Suppressor macrophage treated with lipopolysaccharide for 4 hours (primary cell): Measurements from ENCODE around the gene PPM1F.
"Not testable (repeated sequence)": the region's sequence is repeated elsewhere in the genome, so short reads cannot be mapped to it uniquely, and the experiment has no call there.

ENCODE experiments used
- DNase-seq: peaks from one replicate; pipeline ENCODE4 v3.0.0-alpha.2; 2020

The PPM1F gene

DNA sequence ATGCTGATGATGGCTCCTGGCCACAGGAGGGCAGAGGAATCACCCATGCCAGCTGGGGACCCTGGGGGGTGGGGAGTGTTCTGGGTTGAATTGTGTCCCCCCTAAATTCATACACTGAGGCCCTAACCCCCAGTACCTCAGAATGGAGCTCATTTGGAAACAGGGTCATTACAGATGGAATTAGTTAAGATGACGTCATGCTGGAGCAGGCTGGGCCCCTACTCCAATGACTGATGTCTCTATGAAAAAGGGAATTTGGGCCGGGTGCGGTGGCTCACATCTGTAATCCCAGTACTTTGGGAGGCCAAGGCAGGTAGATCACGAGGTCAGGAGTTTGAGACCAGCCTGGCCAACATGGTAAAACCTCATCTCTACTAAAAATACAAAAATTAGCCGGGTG, 12.7 kb downstream of the PPM1F start:
- not testable (repeated sequence) for DNase-seq

DNA sequence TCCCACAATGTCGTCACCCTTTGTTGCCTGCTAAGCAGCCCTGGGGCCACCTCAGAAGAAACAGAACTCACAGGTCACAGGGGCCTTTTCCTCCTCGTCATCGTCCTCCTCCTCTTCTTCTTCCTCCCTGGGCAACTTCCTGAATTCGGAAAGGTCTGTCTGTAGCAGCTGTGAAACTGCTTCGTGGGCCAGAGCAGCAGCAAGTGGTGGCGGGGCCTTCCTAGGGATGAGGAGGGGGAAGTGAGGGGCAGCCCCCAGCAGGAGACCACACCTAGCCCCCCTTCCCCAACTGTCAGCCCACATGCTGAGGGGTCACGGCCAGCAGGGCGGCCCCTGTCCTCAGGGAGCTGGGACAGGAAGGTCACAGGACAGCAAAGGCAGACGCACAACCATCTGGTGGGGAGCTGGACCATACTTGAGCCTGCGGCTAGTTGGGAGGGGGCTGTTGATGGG, 13.2 kb downstream of the PPM1F start:
- DNase-seq: peak; percentile 73

DNA sequence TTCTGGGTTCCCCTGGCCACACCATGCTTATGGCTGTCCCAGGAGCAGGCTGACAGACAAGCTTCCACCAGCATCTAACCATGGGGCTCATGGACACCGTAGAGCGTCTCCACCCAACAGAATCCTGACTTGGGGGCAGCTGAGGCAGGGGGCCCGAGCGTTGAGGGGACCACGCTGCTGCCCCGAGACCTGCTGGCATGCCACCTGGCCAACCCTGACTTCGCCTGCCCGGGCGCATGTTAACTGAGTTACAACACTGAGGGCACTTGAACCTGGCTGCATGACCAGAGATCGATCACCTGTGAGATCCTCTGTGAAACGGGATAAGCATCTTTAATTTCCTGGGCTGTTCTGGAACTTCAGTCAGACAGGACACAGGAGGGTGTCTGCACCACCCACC, 13.7 kb downstream of the PPM1F start:
- DNase-seq: no peak

DNA sequence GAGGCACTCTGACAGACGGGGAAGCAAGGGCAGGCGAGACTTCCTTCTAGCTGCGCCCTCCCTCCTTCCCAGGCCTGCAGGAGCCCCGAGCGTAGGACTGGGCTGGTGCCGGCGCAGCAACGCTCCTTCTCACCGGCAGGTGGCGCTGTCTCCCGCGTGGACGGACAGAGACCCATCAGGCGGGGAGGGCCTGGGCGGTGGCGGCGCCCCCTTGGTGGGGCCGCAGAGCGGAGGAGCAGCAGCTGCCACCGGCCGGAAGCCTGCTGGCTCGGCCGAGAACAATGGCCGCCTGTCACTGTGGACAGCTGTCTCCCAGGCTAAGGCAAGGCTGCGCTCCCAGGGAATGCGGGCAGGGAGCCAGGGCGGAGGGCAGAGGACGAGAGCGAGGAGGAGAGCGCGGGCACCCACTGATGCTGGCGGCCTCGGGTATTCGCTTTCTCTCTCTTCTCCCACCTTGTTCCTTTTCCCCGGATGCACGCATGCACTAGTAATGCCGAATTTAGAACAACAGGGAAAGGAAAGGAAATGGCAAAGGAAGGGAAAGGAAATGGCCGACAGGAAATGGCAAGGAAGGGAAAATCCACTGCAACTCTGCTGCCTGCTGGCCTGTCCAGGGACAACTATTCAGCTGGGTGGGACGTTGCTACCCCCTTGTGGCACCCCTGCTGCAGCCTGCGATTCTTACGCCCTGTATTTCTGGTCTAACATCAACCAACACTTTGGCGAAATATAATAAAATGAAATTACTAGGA, 14.4 kb downstream of the PPM1F start:
- DNase-seq: peak; percentile 94

DNA sequence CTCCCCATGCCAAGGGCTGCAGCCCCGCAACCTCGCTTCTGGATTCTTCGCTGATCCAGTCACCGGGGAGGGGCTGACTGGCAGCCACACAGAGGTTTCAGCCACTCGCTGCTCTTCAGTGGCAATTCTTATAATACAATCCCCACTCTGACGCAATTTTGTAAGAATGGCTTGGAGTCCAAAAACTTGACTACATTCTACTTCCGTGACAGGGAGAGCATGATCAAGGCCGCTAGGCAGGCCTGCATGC, 14.9 kb downstream of the PPM1F start:
- no peak for DNase-seq

DNA sequence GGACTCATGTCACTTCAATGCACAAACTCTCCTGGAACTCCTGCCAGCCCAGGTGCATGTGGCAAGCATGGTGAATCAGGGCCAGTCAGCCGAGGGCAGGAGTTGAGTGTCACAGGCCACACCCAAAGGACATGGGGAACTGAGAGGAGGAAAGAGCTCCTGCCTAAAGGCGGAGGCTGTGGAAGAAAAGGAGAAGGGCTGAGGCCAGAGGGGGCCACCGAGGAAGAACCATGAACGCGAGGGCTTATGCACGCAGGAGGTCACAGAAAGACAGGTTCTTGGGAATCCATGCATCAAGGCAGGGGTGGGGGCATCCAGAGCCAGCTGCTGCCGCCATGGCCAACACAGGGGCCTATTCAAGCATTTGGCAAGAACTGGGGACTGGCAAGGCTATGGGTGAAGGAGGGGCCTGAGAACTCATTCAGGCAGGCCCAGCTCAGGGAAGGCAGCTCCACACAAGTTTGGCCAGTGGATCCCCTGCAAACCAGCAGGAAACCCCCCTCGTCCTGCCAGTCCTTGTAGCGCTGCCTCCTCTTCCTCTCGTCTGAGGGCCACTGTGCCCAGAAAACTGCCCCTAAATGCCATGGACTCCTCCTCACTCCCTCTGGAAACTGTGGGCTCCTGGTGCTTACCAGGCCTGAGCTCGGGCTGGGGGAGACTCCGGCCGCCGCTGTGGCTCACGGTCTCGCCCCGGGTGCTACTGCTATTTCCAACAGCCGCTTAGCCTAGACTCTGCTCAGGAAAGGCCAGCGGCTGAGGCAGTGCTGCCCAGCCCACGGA, 15.4 kb downstream of the PPM1F start:
- peak; percentile 78 for DNase-seq

DNA sequence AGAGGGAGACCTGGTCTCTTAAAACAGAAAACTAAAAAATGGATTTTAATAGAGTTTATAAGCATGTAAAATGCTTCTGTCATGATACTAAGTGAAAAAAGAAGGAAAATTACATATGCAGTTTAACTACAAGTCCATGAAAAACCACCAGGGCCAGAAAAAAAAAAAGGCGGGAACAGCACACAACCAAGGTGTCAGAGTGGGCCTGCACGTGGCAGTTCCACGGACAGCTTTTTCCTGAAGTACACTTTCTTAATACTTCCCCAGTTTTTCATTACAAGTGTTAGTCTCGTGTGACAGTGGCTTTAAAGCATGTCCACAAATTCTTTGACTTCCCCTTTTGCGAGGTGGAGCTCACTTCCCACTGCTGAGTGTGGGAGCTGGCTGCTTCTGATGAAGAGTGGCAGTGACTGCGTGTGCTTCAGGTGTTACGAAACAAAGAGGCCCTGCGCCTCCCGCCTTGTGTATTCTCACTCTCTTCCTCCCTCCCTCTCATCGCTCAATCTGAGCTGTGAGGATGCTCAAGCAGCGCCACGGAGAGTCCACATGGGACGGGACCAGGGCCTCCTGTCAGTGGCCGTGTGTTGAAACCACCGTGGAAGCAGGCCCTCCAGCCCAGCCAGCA, 16.4 kb downstream of the PPM1F start:
- DNase-seq: peak; percentile 90

DNA sequence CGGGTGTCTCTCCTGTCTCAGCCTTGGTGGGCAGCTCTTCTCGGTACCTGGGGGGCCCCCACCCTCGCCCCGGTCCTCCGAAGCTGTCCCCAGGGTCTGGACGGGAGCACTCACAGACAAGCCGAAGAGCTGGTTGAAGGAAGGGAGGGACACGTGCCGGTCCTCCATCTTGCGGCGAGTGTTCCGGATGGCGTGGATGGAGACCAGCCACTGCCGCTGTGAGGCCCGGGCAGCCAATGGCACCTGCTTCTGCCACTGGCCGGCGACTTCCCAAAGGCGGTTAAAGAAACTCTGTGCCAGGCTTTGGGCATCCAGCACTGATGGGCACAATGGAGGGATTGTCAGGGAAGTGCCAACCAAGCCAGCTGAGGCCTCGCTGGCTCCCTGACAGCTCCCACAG, 18.7 kb downstream of the PPM1F start:
- DNase-seq: no peak

DNA sequence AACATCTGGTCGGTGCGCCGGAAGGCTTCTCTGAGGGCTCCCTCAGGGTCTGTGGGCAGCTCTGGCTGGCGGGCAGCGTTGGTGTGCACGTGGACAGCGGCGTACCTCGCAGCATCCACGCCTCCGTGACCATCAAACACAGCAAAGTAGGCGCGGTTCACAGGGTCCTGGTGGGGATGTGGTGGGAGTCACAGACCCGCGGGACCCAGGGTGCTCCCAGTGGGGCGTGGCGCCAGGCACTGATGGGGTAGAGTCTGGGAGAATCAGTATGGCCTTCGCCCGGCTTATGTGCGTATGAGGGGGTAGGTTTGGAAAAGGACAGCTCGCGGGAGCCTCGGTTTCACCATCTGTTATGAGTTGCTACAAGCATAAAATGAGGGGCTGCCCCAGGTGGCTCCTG, 19.2 kb downstream of the PPM1F start:
- no peak for DNase-seq

DNA sequence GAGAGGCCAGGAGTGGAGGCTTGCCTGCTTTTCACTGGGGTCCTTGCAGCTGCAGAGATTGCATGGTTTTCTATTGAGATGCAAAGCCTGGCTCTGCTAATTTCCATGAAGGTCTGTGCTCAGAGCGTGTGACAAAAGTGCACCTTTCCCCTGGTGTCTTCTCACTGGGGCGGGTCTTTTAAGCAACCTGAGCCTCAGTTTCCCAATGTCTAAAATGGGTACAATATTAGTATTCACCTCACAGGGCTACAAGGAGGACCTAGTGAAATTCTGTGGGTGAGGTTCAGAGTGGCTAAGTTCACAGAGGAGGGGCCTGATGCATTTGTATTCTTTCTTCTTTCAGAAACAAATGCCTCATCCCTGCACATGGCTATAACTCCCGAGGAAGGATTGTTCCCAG, 20.3 kb downstream of the PPM1F start:
- DNase-seq: no peak

DNA sequence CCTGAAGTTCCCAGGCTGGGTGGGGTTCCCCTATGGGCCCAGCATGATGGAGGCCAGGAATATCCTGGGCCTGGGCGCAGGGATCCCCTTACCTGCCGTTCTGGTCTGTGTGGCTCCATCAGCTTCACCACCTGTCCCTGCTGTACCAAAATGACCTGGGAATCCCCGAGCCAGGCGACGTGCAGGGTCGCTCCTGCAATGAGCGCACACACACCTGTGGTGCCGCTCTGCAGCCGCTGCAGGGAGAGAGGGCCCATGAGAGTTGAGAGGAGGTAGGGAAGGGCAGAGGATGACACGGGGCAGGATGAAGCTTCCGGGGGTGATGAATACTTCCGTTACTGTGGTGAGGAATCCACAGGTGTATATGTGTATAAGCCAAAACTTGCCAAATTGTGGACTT, 21.6 kb downstream of the PPM1F start:
- DNase-seq: no peak

DNA sequence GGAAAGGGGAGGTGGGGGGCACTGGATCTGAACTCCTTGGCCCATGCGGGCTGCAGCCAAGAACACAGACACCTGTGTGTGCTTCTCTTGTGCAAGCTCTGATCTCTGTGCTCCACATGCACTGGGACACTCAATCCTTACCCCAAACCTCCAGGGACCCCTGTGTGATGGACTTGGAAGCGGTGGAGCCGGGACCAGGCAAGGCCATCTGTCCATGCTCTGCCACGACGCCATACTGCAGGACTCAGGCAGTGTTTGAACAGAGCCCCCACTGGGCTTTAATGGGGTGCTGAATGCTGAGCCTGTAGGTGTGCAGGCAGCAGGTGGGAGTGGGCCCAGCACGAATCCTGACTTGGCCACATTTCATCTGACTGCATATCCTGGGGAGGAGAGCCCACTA, 23.4 kb downstream of the PPM1F start:
- no peak for DNase-seq

DNA sequence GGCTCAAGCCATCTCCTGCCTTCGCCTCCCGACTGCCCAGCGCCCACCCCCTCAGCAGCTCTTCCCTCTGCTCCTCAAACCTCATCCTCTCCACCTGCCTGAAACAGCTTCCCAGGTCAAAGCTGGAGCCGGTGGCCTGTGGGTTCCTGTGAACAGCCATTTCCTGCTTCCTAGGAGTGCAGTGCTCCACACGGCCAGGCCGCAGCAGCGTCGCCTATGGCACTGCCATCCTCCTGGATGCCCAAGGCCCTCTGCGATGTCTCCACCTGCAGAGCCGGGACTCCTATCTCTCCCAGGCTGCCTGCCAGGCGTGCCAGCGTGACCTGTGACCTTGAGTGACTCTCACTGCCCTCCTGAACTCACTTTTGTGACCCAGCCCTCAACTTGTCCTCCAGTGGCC, 24.6 kb downstream of the PPM1F start:
- DNase-seq: no peak

DNA sequence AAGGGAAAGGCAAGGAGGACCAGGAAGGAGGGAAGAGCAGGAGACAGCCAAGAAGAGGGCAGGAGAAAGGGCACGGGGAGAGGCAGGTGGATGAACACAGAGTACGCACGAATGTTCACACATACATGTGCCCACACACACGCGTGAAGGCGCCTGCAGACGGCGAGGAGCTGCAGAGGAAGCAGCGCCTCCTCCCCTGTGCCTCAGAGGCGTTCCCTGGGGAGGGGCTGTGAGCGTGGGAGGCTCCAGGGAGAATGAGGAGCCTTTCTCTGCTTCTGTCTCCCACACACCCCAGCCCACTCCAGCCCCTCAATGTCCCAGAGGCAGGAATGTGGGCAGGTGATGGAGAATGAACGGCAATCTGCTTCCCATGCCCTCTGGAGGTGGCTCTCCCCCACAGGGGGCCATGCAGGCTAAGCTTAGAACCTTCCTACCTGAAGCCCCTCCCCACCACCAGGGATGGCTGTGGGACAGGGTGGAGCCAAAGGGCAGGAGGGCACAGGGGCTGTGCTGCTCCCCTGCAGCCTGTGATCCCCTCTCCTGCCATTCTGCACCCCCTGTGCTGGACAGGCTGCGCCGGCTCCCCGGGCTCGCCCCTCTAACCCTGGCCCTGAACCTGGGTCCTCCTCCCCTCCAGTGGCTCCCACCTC, 25.3 kb downstream of the PPM1F start:
- DNase-seq: no peak

DNA sequence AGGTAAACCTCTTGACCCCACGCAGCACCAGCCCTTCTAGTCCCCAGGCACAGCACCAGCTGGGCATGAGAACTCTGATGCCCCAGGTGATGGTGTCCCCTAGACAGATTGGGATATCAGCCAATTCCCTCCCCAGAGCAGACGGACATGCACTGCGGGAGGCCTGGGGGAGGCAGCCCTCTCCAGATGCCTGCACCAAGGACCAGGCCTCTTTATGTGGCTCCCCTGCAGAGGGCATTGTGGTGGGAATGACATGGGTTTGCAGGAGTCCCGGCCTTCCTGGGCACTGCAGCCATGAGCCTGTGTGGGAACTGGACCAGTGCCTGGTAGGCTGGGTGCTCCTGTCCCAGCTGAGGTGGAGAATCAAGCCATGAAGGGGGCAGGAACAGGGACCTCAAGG, 25.9 kb downstream of the PPM1F start:
- no peak for DNase-seq

DNA sequence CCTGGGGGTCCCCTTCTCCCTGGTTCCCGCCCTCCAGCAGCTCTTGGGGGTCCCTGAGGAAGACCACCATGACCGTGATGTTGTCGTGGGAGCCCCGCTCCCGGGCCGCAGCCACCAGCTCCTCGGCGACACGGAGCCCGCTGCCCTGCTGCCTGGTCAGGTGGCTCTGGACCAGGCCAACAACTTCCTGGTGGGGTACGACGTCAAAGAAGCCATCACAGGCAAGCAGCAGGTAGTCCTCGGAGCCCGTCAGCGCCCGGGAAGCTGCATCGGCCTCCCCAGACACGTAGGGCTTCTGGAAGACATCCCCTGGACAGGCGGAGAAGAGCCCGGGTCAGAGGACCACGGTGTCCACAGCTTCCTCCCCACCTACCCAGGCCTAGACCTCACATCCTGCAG, 29.5 kb downstream of the PPM1F start:
- no peak for DNase-seq

DNA sequence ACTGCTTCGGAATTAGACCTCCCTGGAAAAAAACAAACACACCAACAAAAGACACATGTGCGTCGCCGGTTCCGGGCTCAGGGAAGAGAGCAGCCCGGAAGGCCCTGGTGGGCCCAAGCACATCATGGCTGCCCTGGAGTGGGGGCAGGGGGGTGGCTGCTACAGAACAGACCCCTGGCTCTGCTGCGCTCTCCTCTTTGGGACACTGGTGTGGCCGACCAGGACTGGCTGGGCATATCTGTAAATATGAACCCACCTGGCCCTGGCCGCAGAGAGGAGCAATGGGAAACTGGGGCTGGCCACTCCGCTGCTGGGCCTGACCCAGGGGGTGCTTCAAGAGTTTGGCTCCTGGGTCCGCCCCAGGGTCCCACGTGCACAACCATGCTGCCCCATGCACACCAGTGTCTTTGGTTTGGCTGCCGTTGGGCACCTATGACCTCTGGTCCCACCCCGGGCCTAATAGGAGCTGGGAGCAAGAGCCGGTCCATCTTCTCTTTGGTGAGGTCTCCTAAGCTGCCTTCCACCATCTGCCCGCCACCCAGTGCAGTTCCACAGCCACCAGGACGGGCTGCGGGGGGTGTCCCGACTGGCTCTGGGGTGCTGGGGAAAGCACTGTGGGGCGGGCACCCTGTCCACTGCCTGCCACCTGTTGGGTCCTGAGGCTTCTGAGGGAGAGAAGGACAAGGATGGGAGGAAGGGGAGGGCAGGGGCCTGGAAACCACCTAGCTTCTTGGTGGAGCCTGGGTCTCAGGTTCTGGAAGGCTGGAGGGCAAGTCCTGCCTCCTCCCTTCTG, 30.1 kb downstream of the PPM1F start:
- no peak for DNase-seq

DNA sequence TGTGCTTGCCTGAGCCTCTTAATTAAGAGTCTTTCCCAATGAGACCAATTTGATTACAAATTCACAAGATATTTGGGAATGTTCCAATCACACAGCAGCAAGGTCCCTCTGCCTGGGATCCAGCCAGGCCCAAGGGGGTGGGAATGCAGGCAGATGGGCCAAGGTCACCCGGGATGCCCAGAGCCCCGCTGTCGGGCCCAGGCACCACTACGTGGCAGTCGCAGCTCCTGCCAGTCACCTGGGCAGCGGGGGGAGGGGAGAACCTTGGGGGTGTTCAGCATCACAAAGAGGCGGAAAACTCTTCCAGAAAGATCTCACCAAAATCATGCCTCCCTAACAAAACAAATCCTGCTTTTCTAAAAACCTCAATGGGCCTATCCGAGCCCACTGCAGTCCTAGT, 30.9 kb downstream of the PPM1F start:
- no peak for DNase-seq

DNA sequence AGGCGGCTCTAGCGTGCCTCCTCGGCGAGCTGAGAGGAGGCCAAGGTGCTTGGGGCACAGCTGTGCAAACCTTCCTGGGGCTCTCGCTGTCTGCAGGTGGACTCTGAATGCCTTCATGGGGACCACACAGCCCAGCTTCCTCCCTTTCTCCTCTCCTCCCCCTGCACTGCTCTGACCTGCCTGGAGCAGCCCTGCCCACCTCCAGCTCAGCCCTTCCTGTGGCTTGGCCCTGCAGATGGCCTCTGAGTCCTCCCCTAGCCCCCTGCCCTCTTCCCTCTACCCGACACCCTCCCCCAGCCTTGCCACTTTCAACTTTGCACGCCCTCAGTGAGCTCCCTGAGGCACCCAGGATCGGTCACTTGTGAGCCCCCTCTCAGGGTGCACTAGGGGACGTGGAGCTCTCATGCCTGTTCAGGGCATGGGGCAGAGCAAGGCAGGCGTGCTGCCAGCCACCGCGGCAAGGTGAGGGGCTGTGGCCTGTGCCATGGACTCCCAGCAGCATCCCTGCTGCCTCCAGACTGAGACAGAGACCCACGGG, 31.4 kb downstream of the PPM1F start:
- no peak for DNase-seq

DNA sequence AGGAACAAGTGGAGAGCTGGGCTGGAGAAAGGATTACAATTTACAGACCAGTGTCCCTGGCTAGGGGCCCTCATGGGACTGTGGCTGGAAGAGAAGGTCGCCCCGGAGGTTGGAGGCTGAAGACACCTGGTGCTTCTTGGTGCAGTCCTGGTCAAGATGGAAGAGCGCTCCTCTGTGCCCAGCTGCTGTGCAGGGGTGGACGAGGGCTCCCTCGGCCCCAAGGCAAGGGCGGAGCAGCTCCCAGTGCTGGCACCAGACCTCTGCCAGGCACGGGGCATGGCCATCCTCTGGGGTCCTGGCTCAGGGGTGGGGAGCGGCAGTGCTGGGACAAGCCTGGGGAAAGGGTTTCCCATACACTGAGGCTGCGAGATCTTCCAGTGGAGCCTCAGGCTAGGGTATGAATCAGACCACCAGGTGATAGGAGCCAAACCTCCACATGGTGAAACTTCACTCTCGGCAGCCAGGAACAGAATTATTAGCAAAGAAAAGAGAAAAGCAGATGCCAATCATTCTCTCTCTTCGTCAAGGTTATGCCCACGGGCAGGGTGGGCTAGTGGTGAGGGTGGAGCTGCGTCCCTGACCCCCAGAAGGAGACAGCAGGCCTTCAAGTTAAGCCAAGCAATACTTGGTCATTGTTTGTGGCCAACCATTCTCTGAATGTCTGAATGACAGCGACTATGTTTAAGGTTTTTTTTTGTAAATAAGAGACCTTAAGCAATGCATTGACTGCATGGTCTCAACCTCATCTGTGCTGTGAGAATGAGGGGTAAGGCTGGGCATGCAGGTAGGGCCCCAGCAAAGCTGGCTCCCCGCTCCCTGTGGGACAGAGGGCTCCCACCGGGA, 32.1 kb downstream of the PPM1F start:
- no peak for DNase-seq

DNA sequence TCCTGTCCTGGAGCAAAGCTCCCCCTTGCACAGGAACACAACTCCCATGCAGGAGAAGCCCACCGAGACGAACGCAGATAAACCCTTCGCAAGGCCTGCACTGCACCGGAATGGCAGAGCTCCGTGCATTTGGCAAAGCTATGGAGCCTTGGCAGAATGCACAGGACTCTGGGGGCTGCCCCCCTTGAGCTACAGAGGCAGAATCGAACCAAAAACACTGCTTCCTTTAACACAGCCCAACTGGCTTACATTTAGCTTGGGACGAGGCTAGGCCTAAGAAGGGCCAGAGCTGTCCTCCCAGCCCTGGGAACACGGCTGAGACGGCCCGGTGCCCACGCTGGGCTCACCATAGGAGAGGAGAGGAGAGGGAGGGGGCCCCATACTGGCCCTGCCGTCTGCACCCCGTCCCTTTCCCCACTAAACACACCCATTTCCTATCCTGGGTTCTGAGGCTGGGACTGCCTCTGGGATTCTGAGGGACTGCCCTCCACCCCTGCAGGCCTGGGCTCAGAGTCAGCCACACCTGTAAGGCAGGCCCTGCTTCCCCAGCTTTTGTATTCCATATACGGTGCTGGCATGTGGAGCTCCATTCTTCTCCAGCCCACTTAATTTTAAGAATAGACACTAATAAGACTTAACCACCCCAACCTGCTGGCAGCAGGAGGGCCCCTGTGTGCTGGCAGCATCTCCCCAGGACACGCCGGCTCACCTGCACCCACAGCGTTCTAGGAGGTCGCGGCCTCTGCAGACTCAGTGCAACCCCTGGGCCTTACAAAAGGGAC, 32.9 kb downstream of the PPM1F start:
- DNase-seq: no peak
